ENCODE measurements around the gene C1QTNF9B. TPM values are rescaled to one million over a fixed set of nuclear protein-coding genes. Genes with fewer than 3 reads are reported as not detected.

C1QTNF9B gene
- total and polyA plus RNA-seq, 2 of the 8 experiments (the other 6 are each of a cell fraction or from before 2014, with no cell fraction given): 0.11 TPM; not detected in 1

DNA sequence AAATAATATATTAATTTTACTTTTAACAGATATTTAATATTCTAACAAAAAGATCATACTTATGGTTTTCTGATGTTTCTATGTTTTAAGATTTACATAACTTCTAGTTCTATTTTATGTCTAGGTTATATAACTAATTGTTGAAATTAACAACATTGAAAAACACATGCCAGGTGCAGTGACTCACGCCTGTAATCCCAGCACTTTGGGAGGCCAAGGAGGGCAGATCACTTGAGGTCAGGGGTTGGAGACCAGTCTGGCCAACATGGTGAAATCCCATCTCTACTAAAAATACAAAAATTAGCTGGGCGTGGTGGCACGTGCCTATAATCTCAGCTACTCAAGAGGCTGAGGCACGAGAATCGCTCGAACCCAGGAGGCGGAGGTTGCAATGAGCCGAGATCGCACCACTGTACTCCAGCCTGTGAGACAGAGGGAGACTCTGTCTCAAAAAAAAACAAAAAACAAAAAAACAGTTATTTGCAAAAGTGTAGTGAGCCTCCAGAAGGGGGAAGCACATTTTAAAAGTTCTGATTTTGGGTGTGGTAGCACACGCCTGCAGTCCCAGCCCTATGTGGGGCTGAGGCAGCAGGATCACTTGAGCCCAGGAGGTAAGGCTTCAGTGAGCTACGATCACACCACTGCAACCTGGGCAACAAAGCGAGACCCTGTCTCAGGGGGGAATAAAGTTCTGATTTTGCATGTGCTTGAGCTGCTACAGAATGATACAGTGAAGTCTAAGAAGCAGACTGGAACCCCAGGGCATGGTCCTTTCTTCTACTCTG is 26.8 kb downstream of the C1QTNF9B start (continued):
- TF ChIP-seq EGR1 (IDR thresholded peaks at IDR 0.05; ENCODE audit: borderline replicate concordance, low read depth, low read length) (no peak), CTBP2 (IDR thresholded peaks at IDR 0.05; ENCODE audit: borderline replicate concordance, insufficient read depth, insufficient read length, low read length) (no peak), KDM4A (IDR thresholded peaks at IDR 0.05; ENCODE audit: low read depth, low read length, severe bottlenecking) (no peak), HDAC6 (IDR thresholded peaks at IDR 0.05; ENCODE audit: low read depth, low read length) (no peak), RAD21 (IDR thresholded peaks at IDR 0.05 in 1 of 2, conservative IDR thresholded peaks at IDR 0.05 in 1 of 2; ENCODE audit: low read depth in 2 of 2, low read length in 2 of 2) (no peak)
